ENCODE results near the gene PTGER1. TPM values are rescaled to one million over a fixed set of nuclear protein-coding genes. Genes with fewer than 3 reads are reported as not detected.

Gene PTGER1, protein sequence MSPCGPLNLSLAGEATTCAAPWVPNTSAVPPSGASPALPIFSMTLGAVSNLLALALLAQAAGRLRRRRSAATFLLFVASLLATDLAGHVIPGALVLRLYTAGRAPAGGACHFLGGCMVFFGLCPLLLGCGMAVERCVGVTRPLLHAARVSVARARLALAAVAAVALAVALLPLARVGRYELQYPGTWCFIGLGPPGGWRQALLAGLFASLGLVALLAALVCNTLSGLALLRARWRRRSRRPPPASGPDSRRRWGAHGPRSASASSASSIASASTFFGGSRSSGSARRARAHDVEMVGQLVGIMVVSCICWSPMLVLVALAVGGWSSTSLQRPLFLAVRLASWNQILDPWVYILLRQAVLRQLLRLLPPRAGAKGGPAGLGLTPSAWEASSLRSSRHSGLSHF
- total RNA-seq (2022) (0.20 and 0.74 TPM in 2 replicates), Bru-seq, nascent RNA (percentile 36 among the genes with signal in this experiment), BruChase-seq, experiment 1, labeled RNA remaining after a 2-hour chase (percentile 34 among the genes with signal in this experiment), BruChase-seq, experiment 2, labeled RNA remaining after a 6-hour chase (percentile 26 among the genes with signal in this experiment)
- long read RNA-seq = 0 reads

DNA sequence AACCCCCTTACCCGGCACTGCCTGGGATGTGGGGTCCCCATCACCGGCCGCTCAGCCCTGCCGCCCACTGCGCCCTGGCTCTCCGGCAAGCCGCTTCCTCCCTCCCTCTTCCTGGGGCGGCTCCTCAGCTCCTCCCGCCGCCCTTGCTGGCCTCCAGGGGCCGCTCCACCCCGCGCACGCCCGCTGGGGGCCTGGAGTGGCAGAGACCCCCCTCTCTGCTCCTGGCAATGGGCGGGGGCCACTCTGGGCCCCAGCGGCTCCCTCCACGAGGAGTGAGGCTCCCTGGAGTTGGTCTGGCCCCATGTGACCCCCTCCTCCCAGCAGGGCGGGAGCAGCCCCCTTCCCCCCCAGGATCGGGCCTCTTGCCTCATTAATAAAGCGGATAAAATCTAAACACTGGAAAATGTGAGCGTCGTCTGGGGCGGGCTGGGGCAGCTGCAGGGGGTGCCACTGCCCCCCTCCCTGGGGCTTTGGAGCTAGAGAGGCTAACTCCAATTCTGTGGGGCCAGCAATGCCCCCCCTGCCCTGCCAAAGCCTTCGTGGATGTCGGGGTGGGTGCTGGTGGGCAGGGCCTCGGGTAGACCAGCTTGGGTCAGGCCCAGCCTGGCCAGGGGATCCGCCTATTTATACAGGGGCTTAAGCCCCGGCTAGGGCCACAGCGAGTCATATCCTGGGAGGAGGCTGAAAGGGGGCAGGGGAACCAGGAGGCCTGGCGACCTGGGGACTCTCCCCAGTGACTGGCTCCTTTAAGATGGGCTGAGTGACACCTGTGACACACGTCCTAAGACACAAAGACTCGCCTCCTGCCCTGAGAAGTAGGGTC lies at the start of gene PTGER1:
TSS of gene PTGER1 (minus strand) at position 104 of the 823 bp plus-strand sequence. CDS start 1,034 bp downstream, outside the sequence.
- TF ChIP-seq, protein P1, sequence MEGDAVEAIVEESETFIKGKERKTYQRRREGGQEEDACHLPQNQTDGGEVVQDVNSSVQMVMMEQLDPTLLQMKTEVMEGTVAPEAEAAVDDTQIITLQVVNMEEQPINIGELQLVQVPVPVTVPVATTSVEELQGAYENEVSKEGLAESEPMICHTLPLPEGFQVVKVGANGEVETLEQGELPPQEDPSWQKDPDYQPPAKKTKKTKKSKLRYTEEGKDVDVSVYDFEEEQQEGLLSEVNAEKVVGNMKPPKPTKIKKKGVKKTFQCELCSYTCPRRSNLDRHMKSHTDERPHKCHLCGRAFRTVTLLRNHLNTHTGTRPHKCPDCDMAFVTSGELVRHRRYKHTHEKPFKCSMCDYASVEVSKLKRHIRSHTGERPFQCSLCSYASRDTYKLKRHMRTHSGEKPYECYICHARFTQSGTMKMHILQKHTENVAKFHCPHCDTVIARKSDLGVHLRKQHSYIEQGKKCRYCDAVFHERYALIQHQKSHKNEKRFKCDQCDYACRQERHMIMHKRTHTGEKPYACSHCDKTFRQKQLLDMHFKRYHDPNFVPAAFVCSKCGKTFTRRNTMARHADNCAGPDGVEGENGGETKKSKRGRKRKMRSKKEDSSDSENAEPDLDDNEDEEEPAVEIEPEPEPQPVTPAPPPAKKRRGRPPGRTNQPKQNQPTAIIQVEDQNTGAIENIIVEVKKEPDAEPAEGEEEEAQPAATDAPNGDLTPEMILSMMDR (IDR thresholded peaks at IDR 0.05; ENCODE audit: insufficient read depth in 1 of 2, low read depth in 1 of 2, low read length in 1 of 2, severe bottlenecking in 1 of 2, unreplicated experiment in 1 of 2) = no peak
- POLR2A ChIA-PET = no interaction called here
- no peaks in the 10 kb centered on the region for H3K27me3 Mint-ChIP-seq (ENCODE audit: insufficient read depth, unreplicated experiment)
- H3K4me1 Mint-ChIP-seq (ENCODE audit: low read depth, unreplicated experiment) = peaks cover 15% of the 10 kb centered on the region
- H3K36me3 ChIP-seq (ENCODE audit: control insufficient read depth, insufficient read depth, low read length) = no peaks in the 10 kb centered on the region; the same call in 1 of the 2 replicates
- CTCF ChIA-PET = no interaction called here
- H3K4me3 Mint-ChIP-seq (ENCODE audit: unreplicated experiment) = peak within 1 kb of the TSS; percentile 28
- no peaks in the 10 kb centered on the region for H3K9me3 ChIP-seq
- H3K36me3 Mint-ChIP-seq (ENCODE audit: insufficient read depth, unreplicated experiment) = peaks cover 60% of the 10 kb centered on the region
- intact Hi-C loops (cut with micrococcal nuclease; ENCODE audit: unreplicated experiment) = loop anchor here (10.0 kb wide), 1 partner anchor 111 kb away; no protein-coding TSS in a partner anchor
- H3K4me1 ChIP-seq = no peaks in the 10 kb centered on the region; the same call in 1 of the 2 replicates
- no peaks in the 10 kb centered on the region for H3K27me3 ChIP-seq (replicated peaks; ENCODE audit: control insufficient read depth, insufficient read depth, low read length)
- no peak within 1 kb of the TSS for H3K27ac Mint-ChIP-seq (ENCODE audit: unreplicated experiment)
- no TSS peak for BruUV-seq (replicated peaks)
- H3K4me3 ChIP-seq (ENCODE audit: low read depth, low read length) = no peak within 1 kb of the TSS
- no peaks in the 10 kb centered on the region for H3K9me3 Mint-ChIP-seq (ENCODE audit: unreplicated experiment)
- no peak for DNase-seq

DNA sequence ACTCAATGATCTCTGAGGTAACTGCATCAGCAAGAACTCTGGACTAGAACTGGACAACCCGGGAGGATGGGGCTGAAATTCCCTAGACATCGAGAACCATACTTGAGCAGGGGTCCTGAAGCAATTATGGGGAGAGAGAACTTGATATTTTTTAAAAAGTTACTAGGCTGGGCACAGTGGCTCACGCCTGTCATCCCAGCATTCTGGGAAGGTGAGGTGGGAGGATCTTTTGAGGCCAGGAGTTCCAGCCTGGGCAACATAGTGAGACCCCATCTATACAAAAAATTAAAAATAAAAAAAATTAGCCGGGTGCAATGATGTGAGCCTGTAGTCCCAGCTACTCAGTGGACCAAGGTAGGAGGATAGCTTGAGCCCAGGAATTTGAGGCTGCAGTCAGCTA lies 45.4 kb upstream of the PTGER1 start:
- no peak overlapping the region for H3K4me3 Mint-ChIP-seq (ENCODE audit: unreplicated experiment)
- H3K27ac Mint-ChIP-seq (ENCODE audit: unreplicated experiment) = no peak overlapping the region
- intact Hi-C loops (cut with micrococcal nuclease; ENCODE audit: unreplicated experiment) = no loop called here
- no peaks in the 10 kb centered on the region for H3K27me3 ChIP-seq (replicated peaks; ENCODE audit: control insufficient read depth, insufficient read depth, low read length)
- H3K27me3 Mint-ChIP-seq (ENCODE audit: insufficient read depth, unreplicated experiment) = no peaks in the 10 kb centered on the region
- peaks cover 2% of the 10 kb centered on the region for H3K36me3 ChIP-seq (ENCODE audit: control insufficient read depth, insufficient read depth, low read length)
- DNase-seq = no peak
- peaks cover 12% of the 10 kb centered on the region for H3K4me1 Mint-ChIP-seq (ENCODE audit: low read depth, unreplicated experiment)
- H3K4me3 ChIP-seq (ENCODE audit: low read depth, low read length) = no peak overlapping the region
- POLR2A ChIA-PET = no interaction called here
- peaks cover 20% of the 10 kb centered on the region for H3K4me1 ChIP-seq
- CTCF ChIA-PET = no interaction called here
- no peaks in the 10 kb centered on the region for H3K9me3 Mint-ChIP-seq (ENCODE audit: unreplicated experiment)
- TF ChIP-seq, protein P1 (IDR thresholded peaks at IDR 0.05; ENCODE audit: insufficient read depth in 1 of 2, low read depth in 1 of 2, low read length in 1 of 2, severe bottlenecking in 1 of 2, unreplicated experiment in 1 of 2) = no peak
- peaks cover 35% of the 10 kb centered on the region for H3K36me3 Mint-ChIP-seq (ENCODE audit: insufficient read depth, unreplicated experiment)
- BruUV-seq (replicated peaks) = no TSS peak
- no peaks in the 10 kb centered on the region for H3K9me3 ChIP-seq

DNA sequence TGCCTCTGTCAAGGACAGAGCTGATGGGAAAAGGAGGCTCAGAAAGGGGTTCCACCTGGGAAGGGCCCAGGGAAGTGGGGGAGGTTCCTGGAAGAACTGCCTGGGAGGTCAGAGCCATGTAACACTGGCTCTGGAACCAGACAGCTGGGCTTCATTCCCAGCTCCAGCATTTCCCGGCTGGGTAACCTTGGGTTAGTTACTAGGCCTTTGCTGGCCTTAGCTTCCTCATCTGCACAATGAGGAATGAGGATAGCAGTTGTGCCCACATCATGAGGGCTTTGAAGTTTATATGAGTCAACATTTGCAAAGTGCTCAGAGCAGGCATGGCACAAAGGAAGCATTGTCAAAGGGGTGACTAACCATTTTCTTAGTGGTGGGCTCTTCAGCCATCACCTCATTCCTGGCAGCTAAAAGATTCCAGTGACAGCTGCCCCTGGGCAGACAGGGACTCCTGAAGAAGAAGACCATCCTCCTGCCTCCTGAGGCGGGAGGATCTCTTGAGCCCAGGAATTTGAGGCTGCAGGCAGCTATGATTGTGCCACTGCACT lies 44.8 kb upstream of the PTGER1 start:
- peaks cover 41% of the 10 kb centered on the region for H3K36me3 Mint-ChIP-seq (ENCODE audit: insufficient read depth, unreplicated experiment)
- Histone ChIP-seq H3K36me3 (ENCODE audit: control insufficient read depth, insufficient read depth, low read length) (peaks cover 2% of the 10 kb centered on the region), H3K9me3 (no peaks in the 10 kb centered on the region), H3K27me3 (replicated peaks; ENCODE audit: control insufficient read depth, insufficient read depth, low read length) (no peaks in the 10 kb centered on the region), H3K4me1 (peaks cover 20% of the 10 kb centered on the region), H3K4me3 (ENCODE audit: low read depth, low read length) (no peak overlapping the region)
- CTCF ChIA-PET = no interaction called here
- no peaks in the 10 kb centered on the region for H3K27me3 Mint-ChIP-seq (ENCODE audit: insufficient read depth, unreplicated experiment)
- peaks cover 12% of the 10 kb centered on the region for H3K4me1 Mint-ChIP-seq (ENCODE audit: low read depth, unreplicated experiment)
- BruUV-seq (replicated peaks) = no TSS peak
- no peak overlapping the region for H3K27ac Mint-ChIP-seq (ENCODE audit: unreplicated experiment)
- TF ChIP-seq, protein P1 (IDR thresholded peaks at IDR 0.05; ENCODE audit: insufficient read depth in 1 of 2, low read depth in 1 of 2, low read length in 1 of 2, severe bottlenecking in 1 of 2, unreplicated experiment in 1 of 2) = no peak
- POLR2A ChIA-PET = no interaction called here
- H3K4me3 Mint-ChIP-seq (ENCODE audit: unreplicated experiment) = peak overlapping the region; percentile 37
- no peak for DNase-seq
- intact Hi-C loops (cut with micrococcal nuclease; ENCODE audit: unreplicated experiment) = loop anchor here (2.0 kb wide), 1 partner anchor 17 kb away; no protein-coding TSS in a partner anchor
- H3K9me3 Mint-ChIP-seq (ENCODE audit: unreplicated experiment) = no peaks in the 10 kb centered on the region

All from Caco-2 (cell line).